Activated CD8-positive, alpha-beta memory T cell treated with anti-CD3 and anti-CD28 coated beads, Interleukin-2, amount 10 ng/mL, durations not matched to agents 7 days and 5 days (primary cell): Measurements from ENCODE around the gene OR9K2. TPM values are rescaled to one million over a fixed set of nuclear protein-coding genes. Genes with fewer than 3 reads are reported as not detected.
"Not testable (repeated sequence)": the region's sequence is repeated elsewhere in the genome, so short reads cannot be mapped to it uniquely, and the experiment has no call there.

Experiments
- ATAC-seq: fragments of 150-1000 bp; cut with Tn5 transposase; one replicate; pipeline ENCODE4 v1.10.0; 2021; ENCODE audit warnings: moderate library complexity
- CTCF ChIA-PET: fragments of 350-600 bp; sonication (Branson Sonifier 250); formaldehyde crosslinking; loops from one replicate; lab custom pipeline; 2021; ENCODE audit warnings: antibody characterized with exemption; lab: Charles Lee
- DNase-seq: peaks from one replicate; pipeline ENCODE4 v3.0.0-alpha.2; 2020
- H3K27ac Mint-ChIP-seq: one replicate; pipeline ENCODE4 v1.8.0; 2021; ENCODE audit warnings: mild to moderate bottlenecking, mixed read lengths
- H3K27me3 Mint-ChIP-seq: one replicate; pipeline ENCODE4 v1.8.0; 2021; ENCODE audit warnings: mixed read lengths
- H3K36me3 Mint-ChIP-seq: one replicate; pipeline ENCODE4 v1.8.0; 2021; ENCODE audit warnings: mild to moderate bottlenecking, mixed read lengths
- H3K4me1 Mint-ChIP-seq: one replicate; pipeline ENCODE4 v1.8.0; 2021; ENCODE audit warnings: mixed read lengths
- H3K4me3 Mint-ChIP-seq: one replicate; pipeline ENCODE4 v1.8.0; 2021; ENCODE audit warnings: mild to moderate bottlenecking, moderate library complexity, mixed read lengths
- H3K9me3 Mint-ChIP-seq: one replicate; pipeline ENCODE4 v1.8.0; 2022; ENCODE audit warnings: low read depth, mixed read lengths
- total RNA-seq, 2 experiments: library from RNA; stranded (reverse); gene quantifications; one replicate each; pipeline ENCODE4 v1.2.3, GENCODE V29; 2021

OR9K2 gene, protein sequence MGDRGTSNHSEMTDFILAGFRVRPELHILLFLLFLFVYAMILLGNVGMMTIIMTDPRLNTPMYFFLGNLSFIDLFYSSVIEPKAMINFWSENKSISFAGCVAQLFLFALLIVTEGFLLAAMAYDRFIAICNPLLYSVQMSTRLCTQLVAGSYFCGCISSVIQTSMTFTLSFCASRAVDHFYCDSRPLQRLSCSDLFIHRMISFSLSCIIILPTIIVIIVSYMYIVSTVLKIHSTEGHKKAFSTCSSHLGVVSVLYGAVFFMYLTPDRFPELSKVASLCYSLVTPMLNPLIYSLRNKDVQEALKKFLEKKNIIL
- not detected for total RNA-seq

DNA sequence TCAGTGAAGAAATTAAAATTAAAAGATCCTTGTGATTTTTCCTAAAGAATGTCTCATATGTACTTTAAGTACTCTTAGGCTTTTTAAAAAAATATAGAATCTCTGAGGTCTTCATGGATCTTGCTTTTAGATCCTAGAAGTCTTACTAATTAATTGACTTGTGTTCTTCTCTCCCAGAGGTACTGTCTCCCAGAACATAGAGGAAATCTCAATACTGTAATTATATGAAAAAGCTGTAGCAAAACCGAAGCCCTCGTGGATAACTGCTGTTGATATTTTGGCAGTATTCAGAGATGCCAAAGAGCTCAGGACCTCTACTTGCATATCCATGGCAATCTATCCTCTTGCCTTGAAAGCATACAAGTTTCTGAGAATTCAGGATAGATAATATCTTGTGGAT, at the start of gene OR9K2:
Gene OR9K2 (plus strand): TSS at position 301 of the 400 bp plus-strand sequence. CDS start 3,429 bp downstream, outside the sequence.
- no peak within 1 kb of the TSS for H3K4me3 Mint-ChIP-seq
- no peaks in the 10 kb centered on the region for H3K4me1 Mint-ChIP-seq
- peaks cover 29% of the 10 kb centered on the region for H3K27me3 Mint-ChIP-seq
- H3K27ac Mint-ChIP-seq = no peak within 1 kb of the TSS
- ATAC-seq (no peak), DNase-seq (no peak)
- CTCF ChIA-PET = interaction anchor here (1.4 kb wide), 1 partner anchor 13 kb away, joined by 3 read pairs; no protein-coding TSS in a partner anchor
- H3K9me3 Mint-ChIP-seq = no peaks in the 10 kb centered on the region
- no peaks in the 10 kb centered on the region for H3K36me3 Mint-ChIP-seq

DNA sequence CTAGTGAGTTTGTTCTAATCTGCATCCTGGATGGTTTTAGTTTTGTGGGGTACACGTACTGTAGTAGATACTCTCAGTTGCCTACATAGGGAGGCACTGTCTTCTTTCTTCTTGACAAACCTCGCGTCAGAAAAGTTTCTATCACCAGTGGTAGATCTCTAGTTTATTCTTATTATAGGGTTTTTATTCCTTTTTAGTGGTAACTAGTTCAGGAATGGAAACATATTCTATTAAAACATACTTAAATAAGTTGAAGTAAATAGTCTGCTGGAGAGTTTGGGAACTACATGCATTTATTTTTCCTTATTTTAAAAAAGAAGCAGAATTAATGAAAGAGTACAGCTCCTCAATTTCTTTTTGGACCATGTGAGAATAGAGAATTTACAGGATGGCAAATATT, 33.6 kb upstream of the OR9K2 start:
- Mint-ChIP-seq H3K4me1 (no peaks in the 10 kb centered on the region), H3K4me3 (no peak overlapping the region), H3K27ac (no peak overlapping the region), H3K9me3 (no peaks in the 10 kb centered on the region), H3K27me3 (peaks cover 24% of the 10 kb centered on the region), H3K36me3 (no peaks in the 10 kb centered on the region)
- ATAC-seq (no peak), DNase-seq (no peak)
- CTCF ChIA-PET = no interaction called here

DNA sequence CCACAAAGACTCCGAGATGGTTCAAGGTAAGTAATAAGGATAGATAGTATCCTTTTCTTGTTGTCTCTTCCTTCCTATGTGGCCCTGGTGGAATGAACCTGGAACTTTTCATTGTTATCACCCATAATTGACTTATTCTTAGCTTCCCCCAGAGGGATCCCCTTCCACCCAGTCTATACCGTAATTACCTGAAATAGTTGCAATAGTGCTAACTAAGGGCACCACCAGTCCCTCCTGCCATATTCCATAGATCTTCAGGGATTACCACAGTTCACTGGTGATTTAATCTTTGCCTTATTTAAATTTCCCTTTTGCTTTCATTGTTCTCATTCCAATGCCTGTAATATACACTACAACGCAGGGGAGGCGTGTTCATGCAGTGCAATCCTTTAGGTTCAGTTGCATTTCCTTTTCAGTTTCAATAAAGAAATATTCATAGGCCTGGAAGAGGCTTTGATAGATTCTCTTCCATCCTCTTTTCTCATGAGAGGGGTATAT, 13.8 kb upstream of the OR9K2 start:
- H3K9me3 Mint-ChIP-seq = no peaks in the 10 kb centered on the region
- CTCF ChIA-PET = no interaction called here
- H3K4me1 Mint-ChIP-seq = no peaks in the 10 kb centered on the region
- no peaks in the 10 kb centered on the region for H3K36me3 Mint-ChIP-seq
- ATAC-seq = no peak
- DNase-seq = no peak
- peaks cover 12% of the 10 kb centered on the region for H3K27me3 Mint-ChIP-seq
- no peak overlapping the region for H3K4me3 Mint-ChIP-seq
- no peak overlapping the region for H3K27ac Mint-ChIP-seq

DNA sequence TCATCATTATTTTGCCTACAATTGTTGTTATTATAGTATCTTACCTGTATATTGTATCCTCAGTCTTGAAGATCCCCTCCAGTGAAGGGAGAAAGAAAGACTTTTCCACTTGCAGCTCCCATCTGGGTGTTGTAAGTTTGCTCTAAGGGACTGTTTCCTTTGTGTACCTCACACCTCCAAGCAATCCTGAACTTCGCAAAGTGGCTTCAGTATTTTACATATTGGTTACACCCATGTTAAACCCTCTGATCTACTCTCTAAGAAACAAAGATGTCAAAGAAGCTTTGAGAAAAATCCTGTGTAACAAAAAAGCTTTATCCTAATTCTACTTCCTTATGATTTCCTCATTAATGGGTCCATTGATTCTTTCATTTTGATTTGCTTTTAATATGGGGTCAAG, 10.1 kb upstream of the OR9K2 start:
- CTCF ChIA-PET = no interaction called here

DNA sequence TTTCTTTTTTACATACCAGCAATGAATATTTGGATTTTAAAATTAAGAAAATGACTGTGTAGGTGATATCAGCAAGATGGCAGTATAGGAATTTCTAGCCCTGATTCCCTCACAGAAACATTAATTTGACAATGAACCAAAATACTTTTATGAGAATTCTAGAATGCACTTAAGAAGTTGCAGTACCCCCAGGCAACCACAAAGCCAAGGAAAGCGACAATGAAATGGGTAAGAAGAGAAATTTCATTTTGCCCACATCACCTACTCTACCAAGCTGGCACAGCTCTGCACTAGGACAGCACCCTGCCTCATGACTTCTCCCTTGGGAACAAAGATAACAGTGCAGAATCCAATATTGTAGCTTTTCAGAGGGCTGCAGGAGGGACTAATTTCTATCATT, 6.6 kb downstream of the OR9K2 start:
- H3K27ac Mint-ChIP-seq = no peak overlapping the region
- no peaks in the 10 kb centered on the region for H3K9me3 Mint-ChIP-seq
- ATAC-seq (no peak), DNase-seq (no peak)
- no peaks in the 10 kb centered on the region for H3K4me1 Mint-ChIP-seq
- H3K27me3 Mint-ChIP-seq = peaks cover 43% of the 10 kb centered on the region
- H3K4me3 Mint-ChIP-seq = no peak overlapping the region
- no peaks in the 10 kb centered on the region for H3K36me3 Mint-ChIP-seq
- CTCF ChIA-PET = no interaction called here

More for the DNA sequence above, 10.1 kb upstream of the OR9K2 start:
- H3K36me3 Mint-ChIP-seq = no peaks in the 10 kb centered on the region
- H3K27me3 Mint-ChIP-seq = peaks cover 16% of the 10 kb centered on the region
- H3K9me3 Mint-ChIP-seq = no peaks in the 10 kb centered on the region
- no peak overlapping the region for H3K4me3 Mint-ChIP-seq
- ATAC-seq (no peak), DNase-seq (no peak)
- H3K27ac Mint-ChIP-seq = no peak overlapping the region
- no peaks in the 10 kb centered on the region for H3K4me1 Mint-ChIP-seq

DNA sequence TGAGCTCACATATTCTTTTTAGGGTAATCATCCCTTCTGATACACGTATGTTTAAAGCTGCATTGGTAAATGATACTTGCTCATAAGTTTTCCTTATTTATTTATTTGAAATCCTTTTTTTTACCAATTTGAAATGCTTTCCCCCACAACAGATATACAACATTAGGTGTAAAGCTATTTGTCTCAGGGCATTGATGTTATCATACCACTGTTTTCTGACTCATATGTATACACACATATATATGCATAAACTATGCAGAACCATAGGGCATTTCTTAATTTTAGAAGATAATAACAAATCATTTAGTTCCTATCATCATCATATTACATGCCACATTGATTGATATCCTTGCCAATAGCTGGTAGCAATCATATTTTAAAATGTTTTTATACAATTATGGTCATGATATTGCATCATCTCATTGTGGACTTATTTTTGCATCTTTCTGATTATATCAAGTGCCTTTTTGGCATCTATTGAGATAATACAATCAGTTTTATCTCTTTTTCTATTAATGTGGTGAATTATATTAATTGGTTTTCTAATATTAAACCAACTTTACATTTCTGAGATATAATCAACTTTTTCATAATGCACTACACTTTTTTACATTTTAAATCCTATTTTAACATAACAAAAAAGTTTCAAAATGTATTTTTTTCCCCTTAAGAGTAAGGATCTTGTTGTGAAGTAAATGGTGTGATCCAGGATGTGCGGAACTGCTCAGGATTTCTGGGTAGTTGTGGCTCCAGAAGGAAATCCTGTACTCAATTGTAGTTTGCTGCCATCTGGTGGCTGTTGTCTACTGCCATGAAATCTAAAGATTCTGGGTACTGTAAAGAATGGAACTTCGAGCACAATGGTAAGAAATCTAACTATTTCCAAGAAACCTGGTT, 16.7 kb downstream of the OR9K2 start:
- Mint-ChIP-seq H3K9me3 (no peaks in the 10 kb centered on the region), H3K27ac (no peak overlapping the region), H3K4me1 (peaks cover 3% of the 10 kb centered on the region), H3K36me3 (no peaks in the 10 kb centered on the region), H3K27me3 (peaks cover 28% of the 10 kb centered on the region), H3K4me3 (no peak overlapping the region)
- CTCF ChIA-PET = interaction anchor here (1.1 to 1.8 kb wide), 2 partner anchors 150 to 384 kb away, joined by 3 to 8 read pairs; no protein-coding TSS in a partner anchor
- DNase-seq (peak; percentile 46), ATAC-seq (no peak)

DNA sequence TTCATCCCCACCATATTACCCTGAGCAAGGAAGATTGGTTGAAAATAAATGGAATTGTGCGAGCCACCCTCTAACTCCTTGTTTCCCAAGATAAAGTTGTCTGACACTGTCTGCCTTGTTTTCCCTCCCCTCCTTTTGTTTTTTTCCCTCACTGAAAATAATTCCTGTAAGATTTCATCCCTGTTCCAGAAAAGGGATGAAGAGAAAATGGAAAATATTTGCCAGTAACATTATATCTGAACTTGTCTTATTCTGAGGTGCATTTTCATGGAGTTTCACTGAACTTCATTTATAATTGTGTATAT, 17.3 kb downstream of the OR9K2 start:
- Mint-ChIP-seq H3K4me1 (peaks cover 3% of the 10 kb centered on the region), H3K36me3 (no peaks in the 10 kb centered on the region), H3K27me3 (peaks cover 28% of the 10 kb centered on the region), H3K4me3 (no peak overlapping the region), H3K27ac (no peak overlapping the region), H3K9me3 (no peaks in the 10 kb centered on the region)
- DNase-seq (no peak), ATAC-seq (no peak)
- CTCF ChIA-PET = interaction anchor here (0.8 kb wide), 1 partner anchor 72 kb away, joined by 4 read pairs; no protein-coding TSS in a partner anchor

DNA sequence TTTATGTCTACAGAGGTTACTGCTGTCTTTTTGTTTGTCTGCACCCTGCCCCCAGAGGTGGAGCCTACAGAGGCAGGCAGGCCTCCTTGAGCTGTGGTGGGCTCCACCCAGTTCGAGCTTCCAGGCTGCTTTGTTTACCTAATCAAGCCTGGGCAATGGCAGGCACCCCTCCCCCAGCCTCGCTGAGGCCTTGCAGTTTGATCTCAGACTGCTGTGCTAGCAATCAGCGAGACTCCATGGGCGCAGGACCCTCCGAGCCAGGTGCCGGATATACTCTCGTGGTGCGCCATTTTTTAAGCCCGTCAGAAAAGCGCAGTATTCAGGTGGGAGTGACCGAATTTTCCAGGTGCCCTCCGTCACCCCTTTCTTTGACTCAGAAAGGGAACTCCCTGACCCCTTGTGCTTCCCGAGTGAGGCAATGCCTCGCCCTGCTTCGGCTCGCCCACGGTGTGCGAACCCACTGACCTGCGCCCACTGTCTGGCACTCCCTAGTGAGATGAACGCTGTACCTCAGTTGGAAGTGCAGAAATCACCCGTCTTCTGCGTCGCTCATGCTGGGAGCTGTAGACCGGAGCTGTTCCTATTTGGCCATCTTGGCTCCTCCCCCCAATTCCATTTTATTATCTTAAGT, 40.9 kb downstream of the OR9K2 start:
- H3K36me3 Mint-ChIP-seq, H3K27ac Mint-ChIP-seq, CTCF ChIA-PET, H3K9me3 Mint-ChIP-seq, H3K4me3 Mint-ChIP-seq, ATAC-seq, DNase-seq, H3K4me1 Mint-ChIP-seq, H3K27me3 Mint-ChIP-seq: not testable (repeated sequence)

DNA sequence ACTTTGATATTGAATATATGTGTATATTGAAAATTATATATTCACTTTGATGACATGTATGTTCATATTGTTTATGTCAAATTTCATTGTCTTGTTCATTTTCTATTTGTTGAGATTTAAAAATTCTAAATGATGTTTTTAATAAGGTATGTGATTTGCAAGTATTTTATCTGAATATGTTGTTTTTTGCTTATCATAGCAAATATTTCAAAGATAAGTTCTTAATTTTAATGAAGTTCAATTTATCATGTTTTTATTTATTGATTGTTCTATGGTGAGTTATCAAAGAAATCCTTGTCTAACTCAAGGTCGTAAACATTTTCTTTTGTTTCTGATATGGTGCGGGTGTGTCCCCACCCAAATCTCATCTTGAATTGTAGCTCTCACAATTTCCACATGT, 45.2 kb downstream of the OR9K2 start:
- no peak overlapping the region for H3K27ac Mint-ChIP-seq
- no peaks in the 10 kb centered on the region for H3K9me3 Mint-ChIP-seq
- H3K27me3 Mint-ChIP-seq = peaks cover 9% of the 10 kb centered on the region
- CTCF ChIA-PET = no interaction called here
- H3K36me3 Mint-ChIP-seq = peaks cover 2% of the 10 kb centered on the region
- ATAC-seq = no peak
- no peak for DNase-seq
- H3K4me3 Mint-ChIP-seq = no peak overlapping the region
- no peaks in the 10 kb centered on the region for H3K4me1 Mint-ChIP-seq

DNA sequence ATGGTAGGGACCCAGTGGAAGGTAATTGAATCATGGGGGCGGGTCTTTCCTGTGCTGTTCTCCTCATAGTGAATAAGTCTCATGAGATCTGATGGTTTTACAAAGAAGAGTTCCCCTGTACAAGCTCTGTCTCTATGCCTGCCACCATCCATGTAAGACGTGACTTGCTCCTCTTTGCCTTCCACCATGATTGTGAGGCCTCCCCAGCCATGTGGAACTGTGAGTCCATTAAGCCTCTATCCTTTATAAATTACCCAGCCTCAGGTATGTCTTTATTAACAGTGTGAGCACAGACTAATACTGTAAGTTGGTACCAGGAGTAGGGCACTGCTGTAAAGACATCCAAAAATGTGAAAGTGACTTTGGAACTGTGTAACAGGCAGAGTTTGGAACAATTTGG, 45.6 kb downstream of the OR9K2 start:
- DNase-seq, H3K4me1 Mint-ChIP-seq, H3K27me3 Mint-ChIP-seq, ATAC-seq, H3K4me3 Mint-ChIP-seq, H3K9me3 Mint-ChIP-seq, CTCF ChIA-PET, H3K36me3 Mint-ChIP-seq, H3K27ac Mint-ChIP-seq: not testable (repeated sequence)

DNA sequence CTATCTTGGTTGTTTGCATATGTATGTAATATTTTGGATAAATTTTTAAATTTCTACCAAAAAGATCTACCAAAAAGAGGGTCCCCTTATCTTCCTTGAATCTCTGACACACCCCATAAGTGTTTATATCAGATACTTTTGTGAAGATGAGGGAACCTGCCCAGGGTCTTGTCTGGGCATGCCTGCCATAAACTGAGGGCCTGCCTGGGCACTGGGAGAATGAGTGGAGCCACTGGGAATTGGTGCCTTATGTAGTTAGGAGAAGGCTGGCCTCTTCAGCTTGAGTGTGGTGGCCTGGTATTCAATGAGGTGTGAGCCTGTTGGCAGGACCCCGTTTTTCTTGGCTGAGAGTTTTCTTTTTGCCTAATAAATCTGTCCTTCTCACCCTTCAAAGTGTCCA, 46.5 kb downstream of the OR9K2 start:
- no peak overlapping the region for H3K4me3 Mint-ChIP-seq
- no peak for ATAC-seq
- CTCF ChIA-PET = no interaction called here

DNA sequence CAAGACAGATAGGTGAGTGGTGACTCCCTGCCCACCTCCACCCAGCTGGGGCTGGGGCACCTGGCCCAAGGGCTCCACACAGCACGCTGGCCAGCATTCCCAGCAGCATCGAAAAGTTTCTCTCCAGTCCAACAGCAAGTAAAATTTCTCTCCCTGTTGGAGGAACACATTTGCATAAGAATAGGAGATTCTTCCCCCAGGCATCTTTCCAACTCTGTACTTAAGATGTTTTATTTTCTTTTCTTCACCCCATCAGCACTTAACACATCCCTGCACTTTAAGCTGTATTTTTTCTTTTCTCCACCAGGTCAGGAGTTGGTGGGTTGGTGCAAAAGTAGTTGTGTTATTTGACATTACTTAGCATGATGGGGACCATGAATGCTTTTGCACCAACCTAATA, 47.2 kb downstream of the OR9K2 start:
- Mint-ChIP-seq H3K36me3 (peaks cover 2% of the 10 kb centered on the region), H3K4me3 (no peak overlapping the region), H3K9me3 (no peaks in the 10 kb centered on the region), H3K27me3 (peaks cover 20% of the 10 kb centered on the region), H3K27ac (no peak overlapping the region), H3K4me1 (no peaks in the 10 kb centered on the region)
- DNase-seq = no peak
- CTCF ChIA-PET = no interaction called here
- ATAC-seq = no peak

More for the DNA sequence above, 46.5 kb downstream of the OR9K2 start:
- Mint-ChIP-seq H3K36me3 (peaks cover 2% of the 10 kb centered on the region), H3K9me3 (no peaks in the 10 kb centered on the region), H3K4me1 (no peaks in the 10 kb centered on the region), H3K27ac (no peak overlapping the region), H3K27me3 (peaks cover 12% of the 10 kb centered on the region)
- DNase-seq = no peak
